ENCODE data around the gene LSM8. TPM values are rescaled to one million over a fixed set of nuclear protein-coding genes. Genes with fewer than 3 reads are reported as not detected.
A peak's percentile ranks its signal among the peaks of the same experiment; 100 is the strongest.

LSM8 gene
- total RNA-seq, 1 experiment from 2014 or later, result 53.8 TPM

GRCh38 chr7:118175740-118176139 is 8.2 kb upstream of the LSM8 start:
- Mint-ChIP-seq H3K27me3 (ENCODE audit: unreplicated experiment) (no peaks in the 10 kb centered on the region), H3K4me3 (ENCODE audit: low read depth, unreplicated experiment) (no peak overlapping the region), H3K27ac (ENCODE audit: unreplicated experiment) (no peak overlapping the region), H3K4me1 (ENCODE audit: low read depth, unreplicated experiment) (no peaks in the 10 kb centered on the region), H3K9me3 (ENCODE audit: low read depth, unreplicated experiment) (no peaks in the 10 kb centered on the region), H3K36me3 (ENCODE audit: insufficient read depth, unreplicated experiment) (no peaks in the 10 kb centered on the region)
- intact Hi-C loops (cut with micrococcal nuclease; ENCODE audit: unreplicated experiment), result no loop called here
- TF ChIP-seq CTCF (IDR thresholded peaks at IDR 0.05; ENCODE audit: unreplicated experiment), result no peak
- CTCF ChIA-PET, result no interaction called here
- BruUV-seq (replicated peaks), result no TSS peak
- no peak for DNase-seq

GRCh38 chr7:118179191-118179590 is 4.8 kb upstream of the LSM8 start:
- no peak for TF ChIP-seq CTCF (IDR thresholded peaks at IDR 0.05; ENCODE audit: unreplicated experiment)
- no peaks in the 10 kb centered on the region for H3K9me3 Mint-ChIP-seq (ENCODE audit: low read depth, unreplicated experiment)
- no peaks in the 10 kb centered on the region for H3K27me3 Mint-ChIP-seq (ENCODE audit: unreplicated experiment)
- DNase-seq, result no peak
- CTCF ChIA-PET, result no interaction called here
- BruUV-seq (replicated peaks), result no TSS peak
- H3K4me1 Mint-ChIP-seq (ENCODE audit: low read depth, unreplicated experiment), result no peaks in the 10 kb centered on the region
- H3K27ac Mint-ChIP-seq (ENCODE audit: unreplicated experiment), result no peak overlapping the region
- no peak overlapping the region for H3K4me3 Mint-ChIP-seq (ENCODE audit: low read depth, unreplicated experiment)
- H3K36me3 Mint-ChIP-seq (ENCODE audit: insufficient read depth, unreplicated experiment), result peaks cover 21% of the 10 kb centered on the region
- intact Hi-C loops (cut with micrococcal nuclease; ENCODE audit: unreplicated experiment), result no loop called here

GRCh38 chr7:118182593-118183427 is 1.2 kb upstream of the LSM8 start:
- peak; percentile 13 for DNase-seq
- CTCF ChIA-PET, result no interaction called here
- H3K36me3 Mint-ChIP-seq (ENCODE audit: insufficient read depth, unreplicated experiment), result peaks cover 38% of the 10 kb centered on the region
- H3K9me3 Mint-ChIP-seq (ENCODE audit: low read depth, unreplicated experiment), result no peaks in the 10 kb centered on the region
- peak overlapping the region; percentile 83 for H3K4me3 Mint-ChIP-seq (ENCODE audit: low read depth, unreplicated experiment)
- no TSS peak for BruUV-seq (replicated peaks)
- TF ChIP-seq CTCF (IDR thresholded peaks at IDR 0.05; ENCODE audit: unreplicated experiment), result no peak
- no peaks in the 10 kb centered on the region for H3K27me3 Mint-ChIP-seq (ENCODE audit: unreplicated experiment)
- H3K27ac Mint-ChIP-seq (ENCODE audit: unreplicated experiment), result peak overlapping the region; percentile 95
- intact Hi-C loops (cut with micrococcal nuclease; ENCODE audit: unreplicated experiment), result no loop called here
- H3K4me1 Mint-ChIP-seq (ENCODE audit: low read depth, unreplicated experiment), result peaks cover 14% of the 10 kb centered on the region

GRCh38 chr7:118183428-118183785 is 557 bp upstream of the LSM8 start:
- Mint-ChIP-seq H3K36me3 (ENCODE audit: insufficient read depth, unreplicated experiment) (peaks cover 43% of the 10 kb centered on the region), H3K27ac (ENCODE audit: unreplicated experiment) (peak overlapping the region; percentile 95), H3K4me1 (ENCODE audit: low read depth, unreplicated experiment) (peaks cover 14% of the 10 kb centered on the region), H3K27me3 (ENCODE audit: unreplicated experiment) (no peaks in the 10 kb centered on the region), H3K4me3 (ENCODE audit: low read depth, unreplicated experiment) (peak overlapping the region; percentile 83), H3K9me3 (ENCODE audit: low read depth, unreplicated experiment) (no peaks in the 10 kb centered on the region)
- BruUV-seq (replicated peaks), result TSS peak; percentile 97
- no peak for TF ChIP-seq CTCF (IDR thresholded peaks at IDR 0.05; ENCODE audit: unreplicated experiment)
- CTCF ChIA-PET, result no interaction called here
- intact Hi-C loops (cut with micrococcal nuclease; ENCODE audit: unreplicated experiment), result no loop called here
- DNase-seq, result no peak
